Progenitor cell of endocrine pancreas (in vitro differentiated cells): ENCODE results near the gene FIG4. TPM values are rescaled to one million over a fixed set of nuclear protein-coding genes. Genes with fewer than 3 reads are reported as not detected.

ENCODE experiments used
- DNase-seq: peaks from one replicate; pipeline ENCODE4 v3.0.0; 2021; ENCODE audit warnings: low spot score; ENCODE audit not compliant: unreplicated experiment
- H3K27ac Mint-ChIP-seq: 2 replicates; pipeline ENCODE4 v1.8.0; 2021; ENCODE audit warnings: mild to moderate bottlenecking, moderate library complexity, mixed read lengths
- H3K27me3 Mint-ChIP-seq: 2 replicates; pipeline ENCODE4 v1.8.0; 2021; ENCODE audit warnings: mixed read lengths
- H3K36me3 Mint-ChIP-seq: 2 replicates; pipeline ENCODE4 v1.8.0; 2022; ENCODE audit warnings: mixed read lengths; ENCODE audit not compliant: insufficient read depth
- H3K4me1 Mint-ChIP-seq: 2 replicates; pipeline ENCODE4 v1.8.0; 2021; ENCODE audit warnings: low read depth, mixed read lengths
- H3K4me3 Mint-ChIP-seq: 2 replicates; pipeline ENCODE4 v1.8.0; 2021; ENCODE audit warnings: low read depth, mild to moderate bottlenecking, moderate library complexity, mixed read lengths
- H3K9me3 Mint-ChIP-seq: 2 replicates; pipeline ENCODE4 v1.8.0; 2021; ENCODE audit warnings: low read depth, mixed read lengths
- total RNA-seq: library from RNA; stranded (reverse); gene quantifications from 2 replicates; pipeline ENCODE4 v1.2.1, GENCODE V29; 2021
- TF ChIP-seq, protein P1 (sequence below): fragments of 200-600 bp; sonication (generic); IDR thresholded peaks from one replicate; pipeline ENCODE4 v1.5.0; 2021; ENCODE audit warnings: antibody characterized with exemption, mild to moderate bottlenecking; ENCODE audit not compliant: unreplicated experiment

The FIG4 gene
- total RNA-seq, 1 donor from 2014 or later = 30.0 TPM

DNA sequence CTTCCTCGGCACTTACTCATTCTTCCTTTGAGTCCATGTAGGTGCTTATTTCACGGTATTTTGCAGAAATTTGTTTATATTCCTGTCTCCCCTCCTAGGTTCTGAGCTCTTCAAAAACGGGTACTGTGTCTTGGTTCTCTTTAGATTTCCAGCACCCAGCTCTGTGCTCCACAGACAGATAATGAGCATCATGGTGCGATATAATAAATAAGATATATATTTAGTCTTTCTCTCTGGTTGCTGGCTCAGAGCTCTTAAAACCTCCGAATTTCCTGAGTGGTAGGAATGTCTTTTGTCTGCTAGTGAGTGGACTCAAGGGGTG is 179.0 kb downstream of the FIG4 start:
- DNase-seq = no peak
- peak overlapping the region; percentile 64 for H3K27ac Mint-ChIP-seq
- H3K4me3 Mint-ChIP-seq = no peak overlapping the region
- TF ChIP-seq, protein P1, sequence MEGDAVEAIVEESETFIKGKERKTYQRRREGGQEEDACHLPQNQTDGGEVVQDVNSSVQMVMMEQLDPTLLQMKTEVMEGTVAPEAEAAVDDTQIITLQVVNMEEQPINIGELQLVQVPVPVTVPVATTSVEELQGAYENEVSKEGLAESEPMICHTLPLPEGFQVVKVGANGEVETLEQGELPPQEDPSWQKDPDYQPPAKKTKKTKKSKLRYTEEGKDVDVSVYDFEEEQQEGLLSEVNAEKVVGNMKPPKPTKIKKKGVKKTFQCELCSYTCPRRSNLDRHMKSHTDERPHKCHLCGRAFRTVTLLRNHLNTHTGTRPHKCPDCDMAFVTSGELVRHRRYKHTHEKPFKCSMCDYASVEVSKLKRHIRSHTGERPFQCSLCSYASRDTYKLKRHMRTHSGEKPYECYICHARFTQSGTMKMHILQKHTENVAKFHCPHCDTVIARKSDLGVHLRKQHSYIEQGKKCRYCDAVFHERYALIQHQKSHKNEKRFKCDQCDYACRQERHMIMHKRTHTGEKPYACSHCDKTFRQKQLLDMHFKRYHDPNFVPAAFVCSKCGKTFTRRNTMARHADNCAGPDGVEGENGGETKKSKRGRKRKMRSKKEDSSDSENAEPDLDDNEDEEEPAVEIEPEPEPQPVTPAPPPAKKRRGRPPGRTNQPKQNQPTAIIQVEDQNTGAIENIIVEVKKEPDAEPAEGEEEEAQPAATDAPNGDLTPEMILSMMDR = no peak
- H3K9me3 Mint-ChIP-seq = no peaks in the 10 kb centered on the region
- no peaks in the 10 kb centered on the region for H3K36me3 Mint-ChIP-seq
- H3K4me1 Mint-ChIP-seq = peaks cover 32% of the 10 kb centered on the region
- H3K27me3 Mint-ChIP-seq = no peaks in the 10 kb centered on the region

DNA sequence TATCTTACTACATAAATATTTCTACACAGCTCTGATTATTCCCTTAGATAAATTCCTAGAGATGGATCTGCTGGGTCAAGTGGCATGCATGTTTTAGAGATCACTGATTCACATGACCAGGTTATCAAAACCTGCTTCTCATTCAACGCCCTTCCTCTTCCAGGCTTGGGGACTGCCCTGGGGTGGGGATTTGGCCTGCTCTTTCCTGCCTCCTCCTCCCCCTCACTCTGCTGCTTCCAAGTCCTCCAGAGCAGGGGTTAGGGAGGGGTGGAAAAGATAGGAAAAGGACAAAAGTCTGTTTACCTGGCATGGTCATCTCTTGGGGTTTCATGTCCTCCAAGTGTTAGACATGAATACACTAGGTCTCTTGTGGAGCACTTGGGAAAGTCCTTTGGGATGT is 181.5 kb downstream of the FIG4 start:
- Mint-ChIP-seq H3K27ac (no peak overlapping the region), H3K4me1 (peaks cover 26% of the 10 kb centered on the region), H3K9me3 (no peaks in the 10 kb centered on the region), H3K36me3 (no peaks in the 10 kb centered on the region), H3K4me3 (no peak overlapping the region), H3K27me3 (no peaks in the 10 kb centered on the region)
- no peak for DNase-seq
- TF ChIP-seq, protein P1 = no peak

DNA sequence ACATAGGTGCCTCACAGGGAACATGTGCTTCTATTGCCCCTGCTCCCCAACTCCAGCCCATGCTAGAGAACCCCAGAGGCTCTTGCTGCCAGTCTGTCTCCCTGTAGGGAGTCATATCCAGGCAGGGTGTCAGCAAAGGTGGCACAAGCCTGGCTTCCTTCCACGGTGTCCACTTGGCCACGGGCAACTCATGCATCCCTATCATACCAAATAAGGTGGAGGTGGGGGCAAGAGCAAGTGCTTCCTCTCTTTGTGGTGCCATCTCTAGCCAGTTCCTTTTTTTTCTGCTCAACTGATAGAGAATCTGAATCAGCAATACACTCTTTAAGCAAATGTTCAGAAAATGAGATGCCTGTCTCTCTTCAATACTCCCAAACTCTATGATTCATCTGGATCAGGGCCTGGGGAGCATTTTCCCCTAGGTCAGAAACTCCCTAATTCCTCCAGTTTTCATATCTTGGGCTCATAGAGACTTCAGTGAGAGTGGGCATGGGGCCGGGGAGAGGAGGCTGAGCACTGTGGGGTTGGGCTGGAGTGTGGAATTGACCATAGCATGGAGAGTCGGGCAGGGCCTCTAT is 182.0 kb downstream of the FIG4 start:
- no peak overlapping the region for H3K4me3 Mint-ChIP-seq

DNA sequence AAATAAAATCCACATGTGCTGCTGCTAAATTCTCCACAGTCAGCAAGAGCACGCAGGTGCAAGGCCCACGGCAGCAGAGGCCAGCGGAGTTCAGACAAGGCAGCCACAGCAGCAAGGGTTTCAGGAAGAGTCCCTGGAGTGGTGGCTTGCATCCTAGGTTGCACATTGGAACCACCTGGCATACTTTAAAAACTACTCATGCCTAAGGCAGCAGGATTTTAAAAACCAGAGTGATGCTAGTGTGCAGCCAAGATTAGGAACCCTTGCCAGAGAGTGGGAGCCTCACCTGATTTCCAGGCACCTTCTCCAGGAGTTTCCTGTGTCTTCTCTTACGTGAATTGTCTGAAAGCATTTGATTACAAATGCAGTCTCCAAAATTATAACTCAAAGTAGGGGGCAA is 183.0 kb downstream of the FIG4 start:
- H3K27ac Mint-ChIP-seq = no peak overlapping the region
- no peak overlapping the region for H3K4me3 Mint-ChIP-seq
- H3K27me3 Mint-ChIP-seq = no peaks in the 10 kb centered on the region
- H3K9me3 Mint-ChIP-seq = no peaks in the 10 kb centered on the region
- DNase-seq = no peak
- no peaks in the 10 kb centered on the region for H3K36me3 Mint-ChIP-seq
- peaks cover 29% of the 10 kb centered on the region for H3K4me1 Mint-ChIP-seq
- TF ChIP-seq, protein P1 = no peak

More for the DNA sequence above, 182.0 kb downstream of the FIG4 start:
- no peaks in the 10 kb centered on the region for H3K27me3 Mint-ChIP-seq
- no peak overlapping the region for H3K27ac Mint-ChIP-seq
- peaks cover 26% of the 10 kb centered on the region for H3K4me1 Mint-ChIP-seq
- no peaks in the 10 kb centered on the region for H3K9me3 Mint-ChIP-seq
- TF ChIP-seq, protein P1 = no peak
- H3K36me3 Mint-ChIP-seq = no peaks in the 10 kb centered on the region
- no peak for DNase-seq

DNA sequence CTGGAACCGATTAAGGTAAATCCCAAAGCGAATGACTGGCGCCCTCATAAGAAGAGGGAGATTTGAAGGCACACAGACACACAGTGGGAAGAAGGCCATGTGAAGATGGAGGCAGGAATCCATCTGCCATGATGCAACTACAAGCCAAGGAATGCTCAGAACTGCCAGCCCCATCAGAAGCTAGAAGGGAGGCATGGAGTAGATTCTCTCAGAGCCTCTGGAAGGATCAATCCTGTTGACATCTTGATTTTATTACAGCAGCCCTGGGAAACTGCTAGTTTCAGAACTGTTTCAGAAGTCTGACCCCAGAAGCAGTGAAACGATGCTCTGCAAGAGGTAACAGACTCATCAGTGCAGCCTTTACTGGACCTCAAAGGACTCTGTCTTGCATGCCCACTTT is 183.5 kb downstream of the FIG4 start:
- no peaks in the 10 kb centered on the region for H3K27me3 Mint-ChIP-seq
- no peak overlapping the region for H3K4me3 Mint-ChIP-seq
- DNase-seq = no peak
- TF ChIP-seq, protein P1 = no peak
- H3K4me1 Mint-ChIP-seq = peaks cover 27% of the 10 kb centered on the region
- H3K27ac Mint-ChIP-seq = no peak overlapping the region
- H3K36me3 Mint-ChIP-seq = no peaks in the 10 kb centered on the region
- H3K9me3 Mint-ChIP-seq = no peaks in the 10 kb centered on the region

Other genes with a start within 250 kb of the FIG4 start
- 101 and 102 TPM in 2 replicates for gene MICAL1, start 235.5 kb upstream of the FIG4 start, total RNA-seq
- 10.8 and 11.4 TPM in 2 replicates for gene ZBTB24, start 208.1 kb upstream of the FIG4 start, total RNA-seq
- 12.8 and 16.4 TPM in 2 replicates for gene AK9, start 94 bp upstream of the FIG4 start, total RNA-seq